ENCODE data around the gene PRXL2B.

DNA sequence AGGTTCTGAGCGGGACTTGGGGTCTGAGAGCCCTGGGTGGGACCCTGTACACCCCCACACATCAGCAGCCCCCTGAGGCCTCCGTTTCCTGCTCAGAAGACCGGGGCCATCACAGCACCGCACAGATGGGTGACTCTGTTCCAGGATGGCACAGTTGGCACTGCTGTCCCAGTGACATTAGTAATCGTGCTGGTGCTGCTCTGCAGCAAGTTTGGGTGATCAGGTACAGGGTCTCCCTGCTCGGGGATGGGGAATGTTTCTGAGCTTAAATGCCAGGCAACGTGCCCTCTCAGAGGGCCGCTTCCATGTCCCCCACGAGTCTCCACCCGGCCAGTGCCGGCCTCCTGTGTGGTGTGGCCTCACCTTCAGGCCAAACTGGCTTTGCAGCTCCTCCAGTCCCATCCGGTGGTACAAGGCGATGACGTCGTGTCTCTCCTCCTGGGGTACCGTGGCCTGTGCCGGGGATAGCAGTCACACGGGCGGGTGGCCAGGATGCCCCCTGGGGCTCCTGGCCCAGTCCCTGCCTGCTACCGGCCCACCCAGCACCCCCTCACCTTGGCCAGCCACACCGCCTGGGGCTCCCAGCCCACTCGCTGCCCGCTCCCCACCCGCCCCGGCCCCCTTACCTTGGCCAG lies 17.1 kb downstream of the PRXL2B start:
- TF ChIP-seq CTCF (conservative IDR thresholded peaks at IDR 0.05 in 1 of 2, IDR thresholded peaks at IDR 0.05 in 1 of 2; ENCODE audit: low read depth in 1 of 2, low read length in 2 of 2) (no peak), EZH2 (IDR thresholded peaks at IDR 0.05; ENCODE audit: low read length, missing control alignments) (no peak)
